HEK293 (cell line): ENCODE measurements around the gene PLEKHA8.

ENCODE experiments used
- BCL11A ChIP-seq: fragments of 450-650 bp; formaldehyde crosslinking; IDR thresholded peaks from 2 replicates; pipeline ENCODE4 v1.5.1; 2016; ENCODE audit warnings: low read depth, missing biosample characterization, missing genetic modification characterization
- HIC1 ChIP-seq: fragments of 450-650 bp; formaldehyde crosslinking; IDR thresholded peaks from 2 replicates; pipeline ENCODE4 v1.5.1; 2016; ENCODE audit warnings: missing biosample characterization, missing genetic modification characterization
- KLF10 ChIP-seq: fragments of 450-650 bp; IDR thresholded peaks from 2 replicates; pipeline ENCODE4 v1.5.1; 2018; ENCODE audit warnings: missing biosample characterization, mild to moderate bottlenecking, missing genetic modification characterization
- KLF17 ChIP-seq: fragments of 450-650 bp; formaldehyde crosslinking; IDR thresholded peaks from 2 replicates; pipeline ENCODE4 v1.5.1; 2016; ENCODE audit warnings: missing biosample characterization, missing genetic modification characterization
- PATZ1 ChIP-seq: fragments of 450-650 bp; formaldehyde crosslinking; IDR thresholded peaks from 2 replicates; pipeline ENCODE4 v1.5.1; 2016; ENCODE audit warnings: missing biosample characterization, missing genetic modification characterization
- PRDM6 ChIP-seq: fragments of 450-650 bp; formaldehyde crosslinking; IDR thresholded peaks from 2 replicates; pipeline ENCODE4 v1.5.1; 2017; ENCODE audit warnings: missing biosample characterization, missing genetic modification characterization
- SCRT1 ChIP-seq: fragments of 450-650 bp; formaldehyde crosslinking; IDR thresholded peaks from 2 replicates; pipeline ENCODE4 v1.5.1; 2016; ENCODE audit warnings: missing biosample characterization, missing genetic modification characterization, borderline replicate concordance
- SP2 ChIP-seq: fragments of 450-650 bp; formaldehyde crosslinking; IDR thresholded peaks from 2 replicates; pipeline ENCODE4 v1.5.1; 2016; ENCODE audit warnings: missing biosample characterization, missing genetic modification characterization
- TSHZ1 ChIP-seq: fragments of 450-650 bp; formaldehyde crosslinking; IDR thresholded peaks from 2 replicates; pipeline ENCODE4 v1.5.1; 2016; ENCODE audit warnings: missing biosample characterization, missing genetic modification characterization, borderline replicate concordance
- WT1 ChIP-seq: fragments of 450-650 bp; formaldehyde crosslinking; IDR thresholded peaks from 2 replicates; pipeline ENCODE4 v1.5.1; 2016; ENCODE audit warnings: missing biosample characterization, missing genetic modification characterization
- YY1 ChIP-seq: fragments of 450-650 bp; formaldehyde crosslinking; IDR thresholded peaks from 2 replicates; pipeline ENCODE4 v1.5.1; 2018; ENCODE audit warnings: missing biosample characterization, missing genetic modification characterization
- ZBTB48 ChIP-seq: fragments of 450-650 bp; formaldehyde crosslinking; IDR thresholded peaks from 2 replicates; pipeline ENCODE4 v1.5.1; 2016; ENCODE audit warnings: missing biosample characterization, missing genetic modification characterization
- ZFP37 ChIP-seq: fragments of 450-650 bp; formaldehyde crosslinking; IDR thresholded peaks from 2 replicates; pipeline ENCODE4 v1.5.1; 2016; ENCODE audit warnings: missing biosample characterization, missing genetic modification characterization
- ZFP69B ChIP-seq: fragments of 450-650 bp; formaldehyde crosslinking; IDR thresholded peaks from 2 replicates; pipeline ENCODE4 v1.5.1; 2016; ENCODE audit warnings: missing biosample characterization, missing genetic modification characterization
- ZNF132 ChIP-seq: fragments of 450-650 bp; formaldehyde crosslinking; IDR thresholded peaks from 2 replicates; pipeline ENCODE4 v1.5.1; 2017; ENCODE audit warnings: missing biosample characterization, missing genetic modification characterization, borderline replicate concordance
- ZNF140 ChIP-seq: fragments of 450-650 bp; formaldehyde crosslinking; IDR thresholded peaks from 2 replicates; pipeline ENCODE4 v1.5.1; 2016; ENCODE audit warnings: missing biosample characterization, missing genetic modification characterization
- ZNF16 ChIP-seq: fragments of 450-650 bp; formaldehyde crosslinking; IDR thresholded peaks from 2 replicates; pipeline ENCODE4 v1.5.1; 2016; ENCODE audit warnings: low read depth, missing biosample characterization, missing genetic modification characterization
- ZNF184 ChIP-seq: fragments of 450-650 bp; IDR thresholded peaks from 2 replicates; pipeline ENCODE4 v1.5.1; 2018; ENCODE audit warnings: missing biosample characterization, mild to moderate bottlenecking, missing genetic modification characterization
- ZNF248 ChIP-seq: fragments of 450-650 bp; formaldehyde crosslinking; IDR thresholded peaks from 2 replicates; pipeline ENCODE4 v1.5.1; 2017; ENCODE audit warnings: missing biosample characterization, missing genetic modification characterization
- ZNF266 ChIP-seq: fragments of 450-650 bp; formaldehyde crosslinking; IDR thresholded peaks from 2 replicates; pipeline ENCODE4 v1.5.1; 2016; ENCODE audit warnings: missing biosample characterization, missing genetic modification characterization, low read depth
- ZNF423 ChIP-seq: fragments of 450-650 bp; formaldehyde crosslinking; IDR thresholded peaks from 2 replicates; pipeline ENCODE4 v1.5.1; 2016; ENCODE audit warnings: missing biosample characterization, missing genetic modification characterization
- ZNF514 ChIP-seq: fragments of 450-650 bp; formaldehyde crosslinking; IDR thresholded peaks from 2 replicates; pipeline ENCODE4 v1.5.1; 2016; ENCODE audit warnings: missing biosample characterization, missing genetic modification characterization
- ZNF645 ChIP-seq: fragments of 450-650 bp; formaldehyde crosslinking; IDR thresholded peaks from 2 replicates; pipeline ENCODE4; 2016; ENCODE audit warnings: missing biosample characterization, missing genetic modification characterization
- ZNF658 ChIP-seq: fragments of 450-650 bp; formaldehyde crosslinking; IDR thresholded peaks from 2 replicates; pipeline ENCODE4; 2016; ENCODE audit warnings: missing biosample characterization, missing genetic modification characterization
- ZNF660 ChIP-seq: fragments of 450-650 bp; IDR thresholded peaks from 2 replicates; pipeline ENCODE4 v1.5.1; 2018; ENCODE audit warnings: missing biosample characterization, mild to moderate bottlenecking, missing genetic modification characterization
- ZSCAN4 ChIP-seq: fragments of 450-650 bp; formaldehyde crosslinking; IDR thresholded peaks from 2 replicates; pipeline ENCODE4 v1.5.1; 2017; ENCODE audit warnings: missing biosample characterization, missing genetic modification characterization

Gene PLEKHA8

GRCh38 chr7:30026229-30027064 lies 1.8 kb upstream of the PLEKHA8 start, which contains the start of gene FKBP14 (continued):
- no peak for TF ChIP-seq ZSCAN4
- peak; percentile 90 for TF ChIP-seq ZBTB48 (tag by site-specific recombination)
- no peak for TF ChIP-seq WT1 (tag by site-specific recombination)
- TF ChIP-seq ZNF658 (tag by site-specific recombination), result no peak
- peak; percentile 87 for TF ChIP-seq SP2 (tag by site-specific recombination)
- TF ChIP-seq ZNF266 (tag by site-specific recombination), result no peak
- no peak for TF ChIP-seq BCL11A (tag by site-specific recombination)
- TF ChIP-seq TSHZ1, result no peak
- no peak; the same call in 1 of the 2 replicates for TF ChIP-seq ZFP69B
- TF ChIP-seq ZNF16, result no peak
- 0 out of 2 replicates have a peak, but pooled peaks have one; percentile 23 for TF ChIP-seq KLF17
- TF ChIP-seq ZFP37 (tag by site-specific recombination), result no peak
- no peak; the same call in 1 of the 2 replicates for TF ChIP-seq ZNF660 (tag by site-specific recombination)
- no peak for TF ChIP-seq ZNF423 (tag by site-specific recombination)
- TF ChIP-seq ZNF132 (tag by site-specific recombination), result no peak
- TF ChIP-seq PRDM6 (tag by site-specific recombination), result no peak
- no peak for TF ChIP-seq ZNF184
- no peak for TF ChIP-seq ZNF645 (tag by site-specific recombination)
- no peak for TF ChIP-seq ZNF248 (tag by site-specific recombination)
- peak; percentile 81 for TF ChIP-seq KLF10
- no peak for TF ChIP-seq SCRT1 (tag by site-specific recombination)
- TF ChIP-seq PATZ1 (tag by site-specific recombination), result no peak; the same call in 1 of the 2 replicates
- peak; percentile 88 for TF ChIP-seq HIC1 (tag by site-specific recombination)
- TF ChIP-seq ZNF514 (tag by site-specific recombination), result no peak
- no peak for TF ChIP-seq YY1
- TF ChIP-seq ZNF140, result no peak
